DND-41 (cell line): ENCODE data around the gene MGAT5B.

Experiments
- EZH2 ChIP-seq: IDR thresholded peaks from 3 replicates; pipeline ENCODE4 v1.6.1; 2012; ENCODE audit warnings: borderline replicate concordance, low read depth, mild to moderate bottlenecking, moderate library complexity, low read length, inconsistent platforms; ENCODE audit not compliant: severe bottlenecking
- TF ChIP-seq, protein P1 (sequence below): IDR thresholded peaks from 2 replicates; pipeline ENCODE4 v1.5.1; 2012; ENCODE audit warnings: borderline replicate concordance, low read length, moderate library complexity, mild to moderate bottlenecking; ENCODE audit not compliant: poor library complexity, severe bottlenecking; ENCODE audit errors: extremely low read depth

DNA sequence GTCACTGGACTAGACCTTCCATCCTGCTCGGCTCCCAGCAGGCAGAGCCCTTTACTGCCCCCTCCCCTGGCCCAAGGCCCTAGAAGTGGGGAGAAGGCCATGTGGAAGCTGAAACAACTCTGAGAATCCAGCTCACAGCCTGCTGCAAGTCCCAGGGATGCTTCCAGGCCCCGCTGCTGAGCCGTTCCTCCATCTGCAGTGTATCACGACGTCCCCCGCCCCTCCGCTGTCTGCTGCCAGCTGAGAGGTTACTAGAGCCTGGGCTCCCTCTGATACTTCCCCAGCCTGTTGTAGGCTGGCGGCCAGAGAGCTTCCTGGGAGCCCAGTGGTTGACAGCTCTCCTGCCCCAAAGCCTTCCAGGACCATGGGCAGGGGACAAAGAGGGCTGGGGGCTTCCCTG lies 118.2 kb downstream of the MGAT5B start:
- TF ChIP-seq, protein P1, sequence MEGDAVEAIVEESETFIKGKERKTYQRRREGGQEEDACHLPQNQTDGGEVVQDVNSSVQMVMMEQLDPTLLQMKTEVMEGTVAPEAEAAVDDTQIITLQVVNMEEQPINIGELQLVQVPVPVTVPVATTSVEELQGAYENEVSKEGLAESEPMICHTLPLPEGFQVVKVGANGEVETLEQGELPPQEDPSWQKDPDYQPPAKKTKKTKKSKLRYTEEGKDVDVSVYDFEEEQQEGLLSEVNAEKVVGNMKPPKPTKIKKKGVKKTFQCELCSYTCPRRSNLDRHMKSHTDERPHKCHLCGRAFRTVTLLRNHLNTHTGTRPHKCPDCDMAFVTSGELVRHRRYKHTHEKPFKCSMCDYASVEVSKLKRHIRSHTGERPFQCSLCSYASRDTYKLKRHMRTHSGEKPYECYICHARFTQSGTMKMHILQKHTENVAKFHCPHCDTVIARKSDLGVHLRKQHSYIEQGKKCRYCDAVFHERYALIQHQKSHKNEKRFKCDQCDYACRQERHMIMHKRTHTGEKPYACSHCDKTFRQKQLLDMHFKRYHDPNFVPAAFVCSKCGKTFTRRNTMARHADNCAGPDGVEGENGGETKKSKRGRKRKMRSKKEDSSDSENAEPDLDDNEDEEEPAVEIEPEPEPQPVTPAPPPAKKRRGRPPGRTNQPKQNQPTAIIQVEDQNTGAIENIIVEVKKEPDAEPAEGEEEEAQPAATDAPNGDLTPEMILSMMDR: no peak
- TF ChIP-seq EZH2: no peak
